ENCODE measurements around the gene TCEANC2. TPM values are rescaled to one million over a fixed set of nuclear protein-coding genes. Genes with fewer than 3 reads are reported as not detected.

The TCEANC2 gene
- total and polyA plus RNA-seq, 8 donors, result 1.1 to 3.8 (median 1.8) TPM

GRCh38 chr1:54028306-54029251 lies 24.8 kb upstream of the TCEANC2 start:
- Histone ChIP-seq H3K36me3 (peaks cover 0 to 24% (median 19%) of the 10 kb centered on the region in 3 donors), H3K9me3 (no peaks in the 10 kb centered on the region), H3K4me3 (no peak overlapping the region), H3K27me3 (no peaks in the 10 kb centered on the region), H3K4me1 (no peaks in the 10 kb centered on the region), H3K27ac (peak overlapping the region in 2 of 4 donors; percentile 32 to 44)
- ATAC-seq (peak in 3 of 4 donors; percentile 51 to 64 (median 62)), FAIRE-seq (no peak), DNase-seq (no peak)
- intact Hi-C loops (cut with DNase I), result no loop called here
- TF ChIP-seq CTCF (IDR thresholded peaks at IDR 0.05), result no peak
- 69 to 76% methylated on average over 3 of the region's 3 CpGs for WGBS, 2 donors

- no peaks in the 10 kb centered on the region for H3K27me3 ChIP-seq
- ATAC-seq (no peak), DNase-seq (no peak), FAIRE-seq (no peak)
- H3K36me3 ChIP-seq, result peaks cover 8 to 63% (median 50%) of the 10 kb centered on the region in 3 donors
- no peaks in the 10 kb centered on the region for H3K4me1 ChIP-seq
- intact Hi-C loops (cut with DNase I), result no loop called here
- no peaks in the 10 kb centered on the region for H3K9me3 ChIP-seq
- H3K27ac ChIP-seq, result no peak overlapping the region
- H3K4me3 ChIP-seq, result no peak overlapping the region
- no peak for TF ChIP-seq CTCF (IDR thresholded peaks at IDR 0.05)
These were observed 15.9 kb upstream of the TCEANC2 start for GRCh38 chr1:54037476-54037875.

GRCh38 chr1:54041806-54042205 lies 11.6 kb upstream of the TCEANC2 start:
- TF ChIP-seq CTCF (IDR thresholded peaks at IDR 0.05), result no peak
- no peak overlapping the region for H3K4me3 ChIP-seq
- peaks cover 0 to 5% (median 2%) of the 10 kb centered on the region in 3 donors for H3K4me1 ChIP-seq
- ATAC-seq (no peak), FAIRE-seq (no peak), DNase-seq (no peak)
- H3K9me3 ChIP-seq, result no peaks in the 10 kb centered on the region
- no peaks in the 10 kb centered on the region for H3K27me3 ChIP-seq
- intact Hi-C loops (cut with DNase I), result no loop called here
- 0 to 5% methylated on average over 1 of the region's 1 CpG for WGBS, 2 donors
- peaks cover 8 to 44% (median 38%) of the 10 kb centered on the region in 3 donors for H3K36me3 ChIP-seq
- no peak overlapping the region for H3K27ac ChIP-seq

GRCh38 chr1:54045496-54045895 lies 7.9 kb upstream of the TCEANC2 start:
- DNase-seq (no peak), ATAC-seq (no peak), FAIRE-seq (no peak)
- H3K27me3 ChIP-seq, result no peaks in the 10 kb centered on the region
- 95 to 98% methylated on average over 2 of the region's 2 CpGs for WGBS, 2 donors
- TF ChIP-seq CTCF (IDR thresholded peaks at IDR 0.05), result no peak
- no peak overlapping the region for H3K27ac ChIP-seq
- peaks cover 10 to 41% (median 12%) of the 10 kb centered on the region in 3 donors for H3K4me1 ChIP-seq
- H3K9me3 ChIP-seq, result no peaks in the 10 kb centered on the region
- peaks cover 4 to 30% (median 21%) of the 10 kb centered on the region in 3 donors for H3K36me3 ChIP-seq
- no peak overlapping the region for H3K4me3 ChIP-seq
- intact Hi-C loops (cut with DNase I), result no loop called here
